GM21447 (cell line): ENCODE measurements around the gene RCAN2.
A peak's percentile ranks its signal among the peaks of the same experiment; 100 is the strongest.

Source experiments
- ATAC-seq: cut with Tn5 transposase; IDR thresholded peaks from one replicate; pipeline ENCODE4 v1.9.1; 2021; ENCODE audit not compliant: unreplicated experiment

The RCAN2 gene

DNA sequence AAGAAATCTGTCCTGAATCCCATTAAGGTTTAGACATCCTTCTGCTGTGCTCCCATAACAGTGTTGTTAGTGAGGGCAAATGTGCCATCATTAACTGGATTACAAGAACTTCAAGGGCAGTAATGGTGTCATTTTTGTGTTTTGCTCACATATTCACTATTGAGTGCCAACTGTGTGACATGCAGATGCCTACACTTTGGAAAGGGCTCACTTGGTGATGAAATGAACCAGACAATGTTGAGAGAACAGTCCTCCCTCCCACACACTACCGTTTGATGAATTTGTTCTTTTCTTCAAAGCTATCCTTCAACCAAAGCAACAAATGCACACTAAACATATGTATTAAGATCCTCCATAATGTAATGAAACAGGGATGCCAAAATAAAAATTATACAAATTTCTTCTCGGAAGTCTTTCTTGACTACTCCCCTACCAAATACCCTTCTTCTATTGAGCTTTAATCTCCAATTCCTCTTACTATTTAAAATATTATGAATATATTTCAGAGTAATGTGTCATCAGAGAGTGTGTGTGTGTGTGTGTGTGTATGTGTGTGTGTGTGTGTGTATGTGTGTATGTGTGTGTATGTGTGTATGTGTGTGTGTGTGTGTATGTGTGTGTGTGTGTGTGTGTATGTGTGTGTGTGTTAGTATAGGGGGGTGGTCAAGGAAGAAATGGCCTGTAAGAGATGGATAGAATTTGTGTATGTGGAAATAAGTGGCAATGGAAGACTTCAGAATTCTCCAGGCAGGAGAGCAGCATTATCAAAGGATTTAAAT is 228.1 kb downstream of the RCAN2 start:
- ATAC-seq, result no peak

DNA sequence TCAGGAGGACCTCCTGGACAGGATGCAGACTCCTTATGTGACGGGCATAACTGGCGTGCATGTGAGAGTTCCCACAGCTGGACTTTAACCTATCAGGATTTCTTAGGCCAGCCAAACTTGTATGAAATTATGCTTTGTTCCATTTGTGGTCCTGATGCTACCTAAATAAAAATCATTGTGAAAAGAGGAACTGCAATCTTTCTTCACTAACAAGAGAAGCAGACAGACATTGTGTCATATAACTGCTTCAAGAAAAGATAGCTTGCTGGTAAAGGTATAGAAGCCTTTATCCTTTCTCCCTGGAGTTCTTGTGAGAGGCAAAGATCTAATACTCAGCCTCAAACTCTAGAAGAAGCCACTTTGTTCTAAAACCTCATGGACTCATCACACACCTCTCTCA is 233.0 kb downstream of the RCAN2 start:
- ATAC-seq, result no peak

DNA sequence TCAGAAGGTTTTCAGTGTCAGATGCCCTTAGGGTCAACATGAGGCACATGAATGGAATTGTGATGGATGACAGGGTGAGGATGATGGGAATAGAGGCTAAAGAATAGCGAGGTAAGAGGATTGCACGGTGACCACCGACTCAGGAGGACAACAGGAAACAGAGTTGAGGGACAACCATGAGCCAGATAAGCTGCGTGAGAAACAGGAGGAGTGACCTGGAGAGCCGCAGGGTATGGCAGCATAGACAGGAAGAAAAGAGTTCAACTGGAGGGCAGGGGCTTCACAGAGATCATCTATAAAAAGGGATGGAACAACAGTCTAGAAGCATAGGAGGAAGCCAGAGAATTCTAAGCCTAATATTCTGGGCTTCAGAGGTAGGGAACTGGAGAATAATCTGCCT is 235.7 kb downstream of the RCAN2 start:
- no peak for ATAC-seq

DNA sequence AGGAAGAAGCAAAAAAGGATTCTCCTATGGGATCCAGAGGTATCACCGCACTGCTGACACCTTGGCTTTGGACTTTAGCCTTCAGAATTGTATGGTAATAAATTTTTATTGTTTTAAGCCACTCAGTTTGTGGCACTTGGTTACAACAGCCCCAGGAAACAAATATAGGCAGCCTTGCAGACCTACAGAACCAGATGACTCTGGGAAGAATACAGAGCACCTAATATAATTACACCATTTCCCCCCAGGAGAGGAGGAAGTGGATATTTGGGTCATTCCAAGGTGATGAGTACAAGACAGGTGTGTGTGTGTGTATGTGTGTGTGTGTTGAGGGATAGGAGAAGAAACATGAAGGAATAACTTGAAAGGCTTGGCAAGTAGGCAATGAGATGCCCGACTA is 236.3 kb downstream of the RCAN2 start:
- ATAC-seq, result no peak

DNA sequence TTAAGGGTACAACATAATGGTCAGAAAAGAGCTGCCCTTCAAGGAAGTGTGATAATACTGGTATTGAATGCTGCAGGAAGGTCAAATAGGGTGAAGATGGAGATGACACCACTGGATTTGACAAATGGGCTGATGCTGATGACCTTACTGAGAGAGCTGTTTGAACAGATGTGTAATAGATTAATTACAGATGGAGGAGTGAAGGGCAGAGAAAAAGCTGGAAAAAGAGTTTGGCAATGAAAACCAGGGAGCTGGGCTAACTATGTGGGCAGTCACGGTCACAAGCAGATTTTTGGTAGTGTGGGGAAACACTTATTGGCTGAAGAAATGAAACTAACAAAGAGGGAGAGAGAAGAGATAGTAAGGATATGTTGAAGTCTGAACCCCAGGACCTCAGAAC is 236.9 kb downstream of the RCAN2 start:
- ATAC-seq, result no peak

DNA sequence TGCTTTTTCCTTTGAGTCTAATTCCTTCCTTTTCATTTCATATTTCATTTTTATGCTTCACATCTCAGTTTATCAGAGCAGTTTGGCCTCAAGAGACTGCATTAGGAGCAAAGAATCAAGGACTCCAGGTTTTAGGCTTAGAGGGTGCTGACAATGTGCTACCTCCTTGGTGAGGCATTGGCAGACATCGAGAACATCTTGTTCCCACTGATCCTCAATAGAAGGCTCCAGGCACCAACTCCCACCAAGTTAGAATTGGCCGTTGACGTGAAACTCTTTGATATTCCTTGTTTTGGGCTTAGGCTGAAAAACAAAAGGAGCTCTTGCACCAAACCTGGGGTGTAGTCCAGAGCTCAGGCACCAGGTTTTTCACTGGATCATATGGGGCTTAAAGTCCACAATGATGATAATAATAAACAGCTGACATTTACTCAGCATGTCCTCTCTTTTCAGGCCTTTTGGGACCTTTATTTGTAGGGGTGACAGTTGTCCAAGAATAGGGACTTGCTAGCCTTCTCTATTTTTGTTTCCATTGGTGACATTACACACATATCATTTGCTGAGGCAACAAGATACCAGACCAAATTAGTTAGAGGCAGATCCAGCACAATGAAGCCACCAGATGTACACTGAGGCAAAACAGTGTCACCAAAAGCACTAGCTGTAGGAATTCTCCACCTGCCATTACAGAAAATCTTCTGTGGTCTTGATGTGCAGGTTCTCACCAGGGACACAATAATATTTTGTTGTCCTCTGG is 239.5 kb downstream of the RCAN2 start:
- ATAC-seq, result no peak

DNA sequence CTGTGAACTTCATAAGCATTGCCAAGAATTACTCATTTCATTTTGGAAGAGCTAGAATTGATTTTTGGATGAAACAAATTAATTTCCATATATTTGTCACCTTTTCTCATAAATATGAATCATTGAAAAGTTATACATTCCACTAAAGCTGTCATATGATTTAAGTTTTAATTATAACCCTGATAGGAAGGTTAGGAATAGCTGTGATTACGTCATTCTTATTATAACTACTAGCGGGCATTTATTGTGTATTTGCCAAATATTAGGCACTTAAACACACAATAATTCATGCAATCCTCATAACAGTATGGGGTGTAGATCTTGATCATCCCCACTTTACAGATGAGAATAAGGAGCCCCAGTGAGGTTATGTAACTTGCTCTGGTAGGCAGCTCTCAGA is 243.1 kb downstream of the RCAN2 start:
- ATAC-seq, result no peak

DNA sequence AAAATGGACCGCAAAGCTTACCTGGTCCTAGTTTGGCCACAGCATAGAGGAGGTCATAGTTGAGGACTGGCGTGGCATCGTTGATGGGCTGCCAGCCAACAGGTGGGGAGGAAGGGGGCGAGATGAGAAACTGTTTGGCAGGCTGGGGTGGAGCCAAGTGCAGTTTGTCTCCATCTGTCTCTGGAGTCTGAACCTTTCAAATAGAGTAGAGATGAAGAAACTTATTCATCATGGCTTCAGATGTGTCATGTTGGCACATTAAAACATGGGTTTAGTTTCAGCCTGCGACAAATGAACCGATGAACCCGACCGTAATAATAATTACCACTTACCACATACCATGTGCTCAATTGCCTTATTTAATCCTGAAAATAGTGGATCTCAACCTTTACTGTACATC is 244.5 kb downstream of the RCAN2 start:
- no peak for ATAC-seq

DNA sequence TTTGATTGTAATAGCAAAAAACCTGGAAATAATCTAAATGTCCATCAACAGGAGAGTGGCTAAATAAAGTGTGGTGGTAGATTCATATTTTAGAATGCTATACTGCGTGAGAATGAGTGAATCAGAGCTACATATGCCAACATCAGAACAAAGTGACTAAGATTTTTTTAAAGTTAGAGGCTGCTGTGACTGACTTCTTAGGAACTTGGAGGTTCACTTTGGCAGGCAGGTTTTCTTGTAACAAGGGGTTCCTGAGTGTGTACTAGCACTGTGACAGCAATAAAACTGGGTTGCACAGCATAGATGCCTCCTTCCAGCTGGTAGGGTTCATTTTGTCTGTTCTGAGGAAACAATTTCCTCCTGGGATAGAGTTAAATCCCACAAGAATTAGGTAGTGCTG is 245.2 kb downstream of the RCAN2 start:
- no peak for ATAC-seq

DNA sequence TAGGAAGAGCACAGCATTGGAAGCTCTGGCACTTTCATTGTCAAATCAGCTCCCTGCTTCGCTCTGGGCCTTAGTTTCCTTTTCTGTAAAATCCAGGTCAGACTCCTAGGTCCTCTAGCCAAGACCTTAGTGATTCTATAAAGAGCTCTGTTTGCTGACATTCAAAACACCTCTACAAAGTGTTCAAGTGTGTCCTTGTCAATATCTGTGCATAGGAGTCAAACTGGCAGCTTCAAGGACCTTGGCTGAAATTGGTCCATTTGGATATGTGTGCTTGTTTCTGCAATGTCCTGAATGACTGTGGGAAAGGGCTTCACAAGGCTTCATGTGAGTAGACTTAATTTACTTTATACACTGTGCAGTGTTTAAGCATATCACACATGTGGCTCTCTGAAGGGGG is 246.6 kb downstream of the RCAN2 start:
- no peak for ATAC-seq

DNA sequence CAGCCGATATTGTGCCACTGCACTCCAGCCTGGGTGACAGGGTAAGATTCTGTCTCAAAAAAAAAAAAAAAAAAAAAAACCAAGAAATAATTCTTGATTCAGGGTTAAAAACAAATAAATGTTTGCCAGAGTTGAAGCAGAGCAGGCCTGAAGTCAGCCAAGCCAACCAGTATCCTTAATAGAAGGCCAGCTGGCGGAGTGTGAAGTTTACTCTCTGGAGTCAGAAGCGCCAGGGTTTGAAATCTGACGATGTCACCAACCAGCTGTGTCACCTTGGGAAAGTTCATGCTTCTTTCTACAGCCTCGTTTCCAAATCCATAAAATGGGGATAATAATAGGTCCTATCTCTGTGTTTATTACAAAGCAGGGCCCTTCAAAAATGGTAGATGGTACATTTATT is 247.5 kb downstream of the RCAN2 start:
- no peak for ATAC-seq

DNA sequence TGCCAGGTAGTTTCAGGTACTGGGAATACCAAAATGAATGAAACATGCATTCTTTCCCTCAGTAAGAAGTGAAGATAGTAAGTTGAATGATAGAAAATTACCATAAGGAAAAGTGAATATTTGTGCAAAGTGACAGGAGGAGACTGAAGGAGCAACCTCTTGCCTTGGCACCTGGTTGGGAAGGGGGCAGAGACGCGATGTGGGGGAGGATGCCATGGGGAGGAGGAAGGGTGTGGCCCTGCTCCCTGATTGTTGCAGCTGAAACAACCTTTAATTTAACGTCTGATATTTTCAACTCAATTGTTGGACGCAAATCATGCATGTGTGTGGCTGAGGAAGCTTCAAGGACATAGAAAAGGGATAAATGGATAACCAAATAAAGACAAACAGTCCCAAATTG is 248.3 kb downstream of the RCAN2 start:
- ATAC-seq, result no peak

DNA sequence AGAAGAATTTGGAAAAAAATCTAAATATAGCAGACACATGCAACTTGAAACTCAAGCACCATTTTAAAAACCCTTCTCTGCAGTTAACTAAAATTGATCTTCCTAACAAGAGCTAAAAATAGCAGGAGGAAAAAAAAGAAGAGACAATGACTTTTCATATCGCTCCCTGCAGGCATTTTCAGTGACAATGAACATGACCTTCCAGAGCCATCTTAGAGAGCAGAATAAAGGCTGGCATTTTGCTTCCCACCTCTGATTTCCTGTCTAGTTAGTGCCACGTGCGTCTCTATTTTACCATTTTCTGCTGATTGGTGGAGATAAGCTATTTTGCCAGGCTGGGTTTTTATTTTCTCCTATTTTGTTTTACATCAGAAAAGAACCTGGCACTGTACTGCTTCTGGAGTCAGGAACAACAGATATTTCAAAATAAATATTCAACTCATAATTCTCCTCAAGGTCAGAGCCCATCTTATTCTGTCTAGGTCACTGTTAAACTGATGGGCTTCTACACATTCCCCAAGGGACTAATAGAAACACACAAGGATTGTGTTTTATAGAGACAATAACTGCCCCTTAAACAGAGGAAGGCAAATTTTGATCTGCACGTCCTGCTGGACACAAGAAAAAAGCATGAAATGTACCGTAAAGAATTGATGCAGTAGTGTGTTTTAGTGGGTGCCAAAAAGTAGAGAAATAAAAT is 250.2 kb downstream of the RCAN2 start:
- no peak for ATAC-seq

DNA sequence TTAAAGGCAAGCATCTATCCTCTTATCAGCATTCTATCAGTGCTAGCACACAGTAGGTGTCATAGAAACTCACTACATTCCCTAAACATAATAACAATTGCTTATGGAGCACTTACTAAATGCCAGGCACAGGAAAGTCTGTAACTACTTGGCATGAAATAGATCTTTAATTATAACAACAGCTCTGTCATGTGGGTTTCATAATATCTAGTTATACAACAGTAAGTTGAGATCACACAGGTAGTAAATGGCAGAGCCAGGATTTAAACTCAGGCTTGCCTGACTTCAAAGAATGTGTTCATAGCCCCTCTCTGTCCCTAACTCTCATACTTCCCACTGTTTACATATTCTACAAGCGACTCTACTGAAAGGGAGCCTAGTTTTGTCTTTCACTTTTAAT is 254.5 kb downstream of the RCAN2 start:
- ATAC-seq, result no peak

DNA sequence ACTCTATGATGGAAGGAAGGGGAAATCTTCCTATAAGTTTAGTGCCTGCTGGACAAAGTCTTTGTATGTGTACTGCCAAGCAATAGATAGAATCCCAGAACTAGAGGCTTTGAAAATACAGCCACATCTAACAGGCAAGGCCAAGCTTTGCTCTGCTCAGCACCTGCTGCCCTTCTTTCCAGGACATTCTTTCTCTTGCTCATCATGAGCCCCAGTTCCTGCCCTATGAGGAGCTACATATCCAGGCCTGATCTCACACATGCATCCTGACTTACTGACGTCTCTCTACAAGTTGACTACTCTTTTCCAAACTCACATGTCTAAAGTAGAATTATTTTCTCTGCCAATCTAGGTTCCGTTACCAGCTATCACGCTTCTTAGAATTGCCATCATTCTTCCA is 256.0 kb downstream of the RCAN2 start:
- ATAC-seq, result no peak

DNA sequence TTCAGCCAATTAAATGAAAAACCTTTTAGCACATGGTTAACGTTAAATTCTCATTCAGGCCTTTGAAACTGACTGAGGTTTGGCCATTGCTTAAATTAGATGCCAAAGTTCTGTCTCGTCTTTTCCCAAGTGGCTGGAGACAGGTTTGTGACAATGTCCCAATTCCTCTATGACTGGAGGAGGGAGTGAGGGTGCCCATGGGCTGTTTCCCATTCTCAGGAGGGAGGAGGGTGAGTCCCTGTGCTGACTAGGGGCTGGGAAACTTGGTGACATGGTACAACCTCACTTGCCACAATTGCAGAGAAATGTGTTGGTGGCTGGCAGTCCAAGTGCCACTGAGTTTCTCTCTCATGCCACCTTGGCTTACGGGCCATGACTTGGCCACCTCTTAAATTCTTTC is 256.5 kb downstream of the RCAN2 start:
- ATAC-seq, result no peak

DNA sequence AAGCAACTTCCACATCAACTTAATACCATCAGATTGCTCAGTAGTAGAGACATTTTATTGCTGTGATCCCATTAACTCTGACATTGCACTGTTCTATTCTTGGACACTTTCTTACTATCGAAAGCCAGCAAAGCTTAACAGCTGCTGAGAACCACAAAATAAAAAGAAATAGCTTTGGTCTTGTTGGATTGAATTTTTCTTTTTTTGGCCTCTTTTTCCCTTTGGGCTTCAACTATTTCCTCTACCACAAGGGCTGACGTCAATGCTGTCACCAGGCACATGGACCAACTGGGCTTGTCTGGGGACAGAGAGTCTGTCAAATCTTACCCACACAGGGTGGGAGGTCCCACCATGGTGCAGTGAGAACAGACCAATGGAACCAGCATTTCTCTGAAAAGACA is 257.1 kb downstream of the RCAN2 start:
- no peak for ATAC-seq

DNA sequence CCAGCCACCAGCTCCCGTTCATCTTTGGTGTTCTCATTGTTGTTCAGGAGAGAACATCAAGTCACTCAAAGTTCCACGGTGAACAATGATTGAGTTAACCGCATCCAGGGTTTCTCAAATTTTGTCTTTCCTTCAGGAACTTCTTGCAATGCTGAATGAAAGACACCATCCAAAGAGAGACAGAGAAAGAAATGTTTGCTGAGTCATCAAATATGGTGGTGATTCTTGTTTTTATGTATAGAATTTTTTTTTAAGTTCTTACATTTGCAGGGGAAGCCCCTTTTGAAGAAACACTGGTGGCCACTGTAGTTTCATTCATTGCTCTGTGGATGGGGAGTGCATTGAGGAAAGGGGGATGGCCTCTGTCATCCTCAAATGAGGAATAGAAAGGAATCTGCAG is 258.1 kb downstream of the RCAN2 start:
- ATAC-seq, result no peak

DNA sequence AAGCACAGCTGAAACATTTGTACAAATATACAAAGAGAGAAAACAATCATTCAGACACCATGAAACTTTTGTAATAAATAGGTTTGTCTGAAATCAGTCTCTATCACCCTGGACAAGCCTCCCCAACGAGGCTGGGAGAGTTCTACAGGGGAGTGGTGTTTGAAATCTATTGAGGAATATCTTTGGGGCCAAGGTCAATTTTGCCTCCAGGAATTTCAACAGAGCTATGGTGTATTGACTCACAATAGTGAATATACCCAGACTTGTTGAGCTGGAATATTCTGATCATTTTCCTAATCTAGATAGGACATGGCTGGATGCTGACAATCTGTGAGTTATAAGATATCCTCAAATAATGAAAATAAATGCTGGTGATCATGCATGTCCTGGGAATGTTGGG is 269.0 kb downstream of the RCAN2 start:
- ATAC-seq, result no peak

DNA sequence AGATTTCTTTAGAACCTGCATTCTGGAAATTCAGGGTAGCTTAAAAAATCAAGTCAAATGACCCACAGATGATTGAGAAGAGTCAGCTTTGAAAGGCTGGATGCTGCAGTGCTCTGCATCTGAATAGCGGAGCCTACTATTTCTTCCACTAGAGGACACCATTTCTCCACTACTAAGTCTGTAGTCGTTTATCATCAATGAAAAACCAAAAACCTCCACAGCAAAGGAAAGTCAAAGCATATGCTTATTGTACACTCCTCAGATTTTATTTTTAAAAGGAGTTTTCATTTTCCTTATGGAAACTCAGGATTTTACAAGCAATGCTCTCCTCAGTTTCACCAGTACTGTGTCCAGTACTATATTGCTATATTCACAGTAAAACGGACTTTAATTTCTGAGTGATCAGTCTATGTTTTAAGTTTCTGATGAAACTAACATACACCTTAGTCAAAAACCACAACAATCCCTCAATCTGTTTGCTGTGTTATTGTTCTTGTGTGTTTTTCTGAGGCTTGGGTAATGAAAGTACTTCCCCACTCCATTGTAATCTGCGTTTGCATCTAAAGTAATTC is 269.9 kb downstream of the RCAN2 start:
- ATAC-seq, result peak; percentile 62

DNA sequence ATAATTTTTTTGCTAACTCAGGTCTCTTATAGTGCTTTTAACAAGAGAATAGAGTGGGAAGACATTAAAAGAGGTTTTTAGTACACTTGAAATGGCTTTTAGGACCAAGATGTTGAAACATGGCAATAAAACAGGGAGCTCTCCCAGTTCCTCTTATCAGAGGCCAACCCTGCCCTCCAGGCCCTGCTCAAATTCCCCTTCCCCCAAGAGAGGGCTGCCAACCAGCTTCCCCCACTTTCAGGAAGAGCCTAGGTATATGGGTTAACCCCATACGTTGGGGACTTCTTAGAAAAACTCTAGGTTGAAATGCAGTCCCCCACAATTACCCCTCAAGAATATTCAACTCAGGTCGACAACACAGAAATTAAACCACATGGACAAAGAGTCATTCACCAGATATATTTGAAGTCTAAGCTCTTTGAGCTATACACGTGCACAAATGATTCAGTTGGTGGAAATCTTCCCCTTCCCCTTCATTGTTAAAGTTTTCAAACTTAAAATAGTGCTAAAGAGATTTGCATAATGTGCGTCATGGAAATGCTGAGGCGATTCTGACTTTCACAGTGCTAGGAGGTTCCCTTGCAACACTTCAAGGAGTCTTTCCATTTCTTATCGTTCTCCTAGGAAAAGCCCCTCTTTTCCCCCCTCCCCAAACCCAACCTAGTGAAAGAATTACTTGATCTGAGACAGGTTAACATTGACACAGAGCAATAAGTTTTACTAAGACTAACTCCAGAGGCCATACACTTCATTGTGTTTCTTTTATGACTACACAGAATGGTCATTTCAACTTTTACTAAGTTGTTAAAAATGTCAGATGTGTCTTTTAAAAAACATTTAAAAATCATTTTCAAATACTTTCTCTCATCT is 270.7 kb downstream of the RCAN2 start:
- peak; percentile 64 for ATAC-seq
